Stimulated activated naive CD8-positive, alpha-beta T cell treated with anti-CD3 and anti-CD28 coated beads, Interleukin-15, amount 100 ng/mL, for 72 hours (primary cell): ENCODE data around the gene KLF2.
"Not testable (repeated sequence)": the region's sequence is repeated elsewhere in the genome, so short reads cannot be mapped to it uniquely, and the experiment has no call there.

ENCODE experiments used
- ATAC-seq: fragments of 150-1000 bp; cut with Tn5 transposase; 2 replicates; pipeline ENCODE4 v1.10.0; 2021; ENCODE audit warnings: mild to moderate bottlenecking, moderate library complexity
- DNase-seq, 2 donors: peaks; one replicate each; pipeline ENCODE4 v3.0.0; 2021 to 2022
- H3K27ac Mint-ChIP-seq, 2 donors: one replicate each; pipeline ENCODE4 v1.8.0; 2022; ENCODE audit warnings: mild to moderate bottlenecking in 2 of 2, mixed read lengths in 2 of 2, moderate library complexity in 2 of 2
- H3K27me3 Mint-ChIP-seq: one replicate; pipeline ENCODE4 v1.8.0; 2022; ENCODE audit warnings: mixed read lengths
- H3K4me1 Mint-ChIP-seq: one replicate; pipeline ENCODE4 v1.8.0; 2022; ENCODE audit warnings: mild to moderate bottlenecking, mixed read lengths
- H3K4me3 Mint-ChIP-seq, 2 donors: one replicate each; pipeline ENCODE4 v1.8.0; 2022; ENCODE audit warnings: mild to moderate bottlenecking in 2 of 2, mixed read lengths in 2 of 2, moderate library complexity in 1 of 2
- H3K9me3 Mint-ChIP-seq, 2 donors: one replicate each; pipeline ENCODE4 v1.8.0; 2022; ENCODE audit warnings: mixed read lengths in 2 of 2

The KLF2 gene

DNA sequence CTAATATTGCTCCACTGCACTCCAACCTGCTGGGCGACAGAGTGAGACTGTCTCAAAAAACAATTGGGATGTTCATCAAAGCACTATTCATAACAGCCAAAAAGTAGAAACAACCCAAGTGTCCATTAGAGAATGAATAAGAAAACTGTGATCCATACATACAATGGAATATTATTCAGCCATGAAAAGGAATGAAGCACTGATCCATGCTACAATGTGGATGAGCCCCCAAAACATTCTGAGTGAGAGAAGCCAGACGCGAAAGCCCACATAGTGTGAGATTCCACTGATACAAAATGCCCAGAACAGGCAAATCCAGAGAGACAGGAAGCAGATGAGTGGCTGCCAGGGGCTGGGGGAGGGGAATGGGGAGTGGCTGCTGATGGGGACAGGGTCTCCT is 16.0 kb downstream of the KLF2 start:
- H3K4me3 Mint-ChIP-seq, result no peak overlapping the region
- no peak overlapping the region for H3K27ac Mint-ChIP-seq

DNA sequence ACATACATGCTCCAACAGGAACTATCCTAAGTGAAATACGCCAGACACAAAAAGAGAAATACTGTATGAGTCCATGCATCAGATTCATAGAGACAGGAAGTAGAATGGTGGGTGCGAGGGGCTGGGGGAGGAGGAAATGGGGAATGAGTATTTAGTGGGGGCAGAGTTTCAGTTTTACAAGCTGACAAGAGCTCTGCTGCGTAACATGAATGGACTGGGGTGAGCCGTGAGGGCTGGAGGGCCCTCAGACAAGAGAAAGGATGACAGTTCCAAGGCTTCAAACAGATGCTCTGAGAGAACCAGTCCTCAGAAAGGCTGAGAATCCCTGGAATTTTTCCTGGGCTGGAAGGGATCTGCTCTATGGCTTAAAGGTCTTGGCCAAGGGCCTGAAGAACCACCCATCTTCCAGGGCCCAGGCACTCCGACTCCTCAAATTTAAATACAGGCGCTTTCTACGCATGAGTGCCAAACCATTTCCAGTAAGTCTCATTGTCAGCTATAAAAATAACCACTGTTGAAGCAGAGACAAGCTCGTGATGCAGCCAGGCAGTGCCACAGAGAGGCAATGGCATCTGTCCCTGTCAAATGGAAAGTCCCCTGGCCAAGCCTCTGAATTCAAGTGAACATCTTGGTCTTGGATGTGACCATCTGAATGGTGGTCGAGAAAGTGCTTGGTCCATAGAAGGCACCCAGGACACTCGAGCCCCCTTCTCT is 17.5 kb downstream of the KLF2 start:
- ATAC-seq, result peak; percentile 87
- Mint-ChIP-seq H3K27me3 (peaks cover 18% of the 10 kb centered on the region), H3K4me3 (peak overlapping the region; percentile 38 to 63), H3K4me1 (peaks cover 59% of the 10 kb centered on the region), H3K27ac (peak overlapping the region; percentile 50 to 72), H3K9me3 (no peaks in the 10 kb centered on the region)
- peak; percentile 63 to 82 for DNase-seq

More for the DNA sequence above, 16.0 kb downstream of the KLF2 start:
- Mint-ChIP-seq H3K9me3 (no peaks in the 10 kb centered on the region), H3K4me1 (peaks cover 67% of the 10 kb centered on the region), H3K27me3 (peaks cover 25% of the 10 kb centered on the region)
- ATAC-seq (no peak), DNase-seq (no peak)

DNA sequence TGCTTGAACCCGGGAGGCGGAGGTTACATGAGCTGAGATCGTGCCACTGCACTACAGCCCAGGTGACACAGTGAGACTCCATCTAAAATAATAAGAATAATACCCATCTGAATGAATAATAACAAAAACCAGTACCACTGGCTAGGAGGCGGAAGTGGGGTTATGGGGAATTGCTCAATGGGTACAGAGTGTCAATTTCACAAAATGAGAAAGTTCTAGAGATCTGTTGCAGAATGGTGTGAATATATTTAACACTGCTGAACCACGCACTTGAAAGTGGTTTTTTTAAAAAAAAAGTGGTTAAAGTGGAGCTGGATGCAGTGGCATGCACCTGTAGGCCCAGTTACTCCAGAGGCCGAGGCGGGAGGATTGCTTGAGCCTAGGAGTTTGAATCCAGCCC is 18.5 kb downstream of the KLF2 start:
- ATAC-seq (peak; percentile 8), DNase-seq (no peak)
- Mint-ChIP-seq H3K4me1 (peaks cover 49% of the 10 kb centered on the region), H3K27me3 (peaks cover 8% of the 10 kb centered on the region), H3K9me3 (no peaks in the 10 kb centered on the region), H3K27ac (peak overlapping the region in 1 of 2 donors; percentile 19), H3K4me3 (no peak overlapping the region)

DNA sequence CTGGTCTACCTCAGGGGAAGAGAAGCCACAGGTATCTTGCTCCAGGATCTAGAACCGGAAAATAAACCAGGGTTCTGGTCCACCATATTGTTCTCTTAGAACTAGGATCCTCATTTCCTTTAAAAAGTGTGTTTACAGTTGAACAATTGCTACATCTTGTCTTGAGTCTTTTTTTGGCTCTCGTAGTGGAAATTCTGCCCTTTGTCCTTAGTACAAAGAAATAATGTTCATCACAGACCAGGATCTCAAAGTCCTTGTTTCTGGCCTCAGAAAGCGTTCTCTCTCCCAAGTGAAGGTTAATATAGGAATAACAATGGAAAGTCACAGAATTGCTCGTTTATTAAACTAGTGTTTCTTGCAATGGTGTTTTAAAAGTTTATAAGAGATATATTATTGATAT is 20.8 kb downstream of the KLF2 start:
- ATAC-seq, result no peak
- Mint-ChIP-seq H3K9me3 (no peaks in the 10 kb centered on the region), H3K27ac (no peak overlapping the region), H3K4me3 (no peak overlapping the region), H3K27me3 (peaks cover 8% of the 10 kb centered on the region), H3K4me1 (peaks cover 33% of the 10 kb centered on the region)
- DNase-seq, result no peak

DNA sequence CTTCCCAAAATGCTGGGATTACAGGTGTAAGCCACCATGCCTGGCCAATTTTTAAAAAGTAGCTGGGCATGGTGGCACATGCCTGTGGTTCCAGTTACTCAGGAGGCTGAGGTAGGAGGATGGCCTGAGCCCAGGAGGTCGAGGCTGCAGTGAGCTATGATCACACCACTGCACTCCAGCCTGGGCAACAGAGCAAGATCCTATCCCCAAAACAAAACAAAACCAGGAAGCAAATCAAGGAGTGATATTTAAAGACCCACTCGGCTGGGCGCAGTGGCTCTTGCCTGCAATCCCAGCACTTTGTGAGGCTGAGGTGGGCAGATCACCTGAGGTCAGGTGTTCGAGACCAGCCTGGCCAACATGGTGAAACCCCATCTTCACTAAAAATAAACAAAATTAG is 22.5 kb downstream of the KLF2 start:
- peaks cover 32% of the 10 kb centered on the region for H3K4me1 Mint-ChIP-seq
- H3K27ac Mint-ChIP-seq, H3K27me3 Mint-ChIP-seq, H3K9me3 Mint-ChIP-seq, H3K4me3 Mint-ChIP-seq, DNase-seq, ATAC-seq: not testable (repeated sequence)

DNA sequence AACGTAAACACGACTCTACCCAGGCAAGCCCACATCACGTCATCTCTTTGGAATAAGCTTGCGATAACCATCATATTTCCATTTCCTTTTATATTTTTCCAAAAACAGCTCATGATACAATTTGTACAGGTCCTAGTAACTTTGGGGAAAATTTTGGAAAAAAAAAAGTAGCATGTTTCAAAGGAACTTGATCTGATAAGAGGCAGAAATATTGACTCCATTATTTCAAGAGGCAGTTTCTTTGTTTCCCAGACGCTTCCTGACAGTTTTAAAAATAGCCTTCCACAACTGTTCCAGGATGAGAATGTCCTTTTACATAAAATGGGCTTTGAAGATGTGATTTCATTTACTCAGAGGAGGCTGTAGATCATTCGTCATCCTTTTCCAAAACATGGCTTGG is 23.1 kb downstream of the KLF2 start:
- no peak for DNase-seq
- peaks cover 26% of the 10 kb centered on the region for H3K4me1 Mint-ChIP-seq
- no peak overlapping the region for H3K27ac Mint-ChIP-seq
- H3K9me3 Mint-ChIP-seq, result no peaks in the 10 kb centered on the region
- ATAC-seq, result no peak
- H3K4me3 Mint-ChIP-seq, result no peak overlapping the region
- H3K27me3 Mint-ChIP-seq, result peaks cover 8% of the 10 kb centered on the region

DNA sequence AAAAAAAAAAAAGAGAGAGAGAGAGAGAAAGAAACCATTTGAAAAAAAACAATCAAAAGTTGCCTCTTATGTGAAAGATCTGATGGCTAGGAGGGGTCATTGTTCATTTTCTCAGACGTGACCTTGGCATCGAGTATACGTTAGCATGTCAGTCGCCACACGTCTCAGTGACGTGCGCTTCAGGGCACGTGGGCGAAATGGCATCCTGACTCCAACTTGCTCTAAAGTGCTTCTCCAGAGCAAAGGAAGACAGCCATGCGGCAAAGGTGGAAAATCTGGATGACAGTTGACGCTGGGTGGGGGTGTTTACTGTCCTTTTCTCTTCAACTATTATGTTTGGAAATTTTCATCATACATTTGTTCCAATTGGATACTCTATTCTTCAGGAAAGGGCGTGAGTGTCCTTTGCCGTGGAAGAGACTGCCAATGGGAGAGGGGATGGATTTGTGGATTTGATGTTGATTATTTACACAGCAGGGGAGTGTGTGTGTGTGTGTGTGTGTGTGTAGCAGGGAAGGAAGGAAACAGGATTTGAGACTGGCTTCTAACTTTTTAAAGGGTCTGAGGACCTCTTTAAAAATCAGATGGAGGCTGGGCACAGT is 25.0 kb downstream of the KLF2 start:
- DNase-seq (no peak), ATAC-seq (no peak)
- Mint-ChIP-seq H3K4me1 (peaks cover 18% of the 10 kb centered on the region), H3K4me3 (no peak overlapping the region), H3K9me3 (no peaks in the 10 kb centered on the region), H3K27me3 (peaks cover 8% of the 10 kb centered on the region), H3K27ac (no peak overlapping the region)

DNA sequence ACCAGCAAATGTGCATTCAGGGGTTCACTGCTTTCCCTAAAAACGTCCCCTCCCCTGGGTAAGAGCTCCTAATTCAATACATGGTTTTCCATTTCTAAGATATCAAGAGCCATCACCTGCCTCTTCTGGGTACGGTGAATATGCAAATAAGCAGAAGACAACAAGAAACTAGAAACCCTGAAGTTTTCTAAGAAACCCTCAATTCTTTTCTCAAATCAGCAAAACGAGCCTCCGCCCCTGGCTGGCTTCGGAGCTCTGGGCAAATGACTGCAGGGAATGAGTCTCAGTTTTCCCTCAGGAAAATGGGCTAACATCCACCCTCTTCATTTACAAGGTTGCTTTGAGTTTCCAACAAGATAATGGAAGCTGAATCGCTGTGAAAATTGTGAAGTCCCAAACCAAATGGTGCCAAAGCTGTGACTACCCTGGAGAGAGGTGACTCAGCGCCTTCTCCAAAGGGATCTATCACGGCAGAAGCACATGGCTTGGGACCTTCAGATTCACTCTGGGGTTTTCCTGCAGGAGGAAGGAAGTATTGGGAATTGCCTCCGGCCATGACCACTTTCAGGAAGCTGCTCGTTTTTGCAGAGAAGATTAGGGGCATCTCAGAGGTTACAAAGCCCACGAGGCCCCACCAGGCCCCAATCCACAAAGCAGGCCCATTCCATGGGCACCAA is 26.6 kb downstream of the KLF2 start:
- ATAC-seq (no peak), DNase-seq (no peak)
- H3K27ac Mint-ChIP-seq, result no peak overlapping the region
- H3K27me3 Mint-ChIP-seq, result no peaks in the 10 kb centered on the region
- peaks cover 31% of the 10 kb centered on the region for H3K4me1 Mint-ChIP-seq
- H3K9me3 Mint-ChIP-seq, result no peaks in the 10 kb centered on the region
- H3K4me3 Mint-ChIP-seq, result no peak overlapping the region

DNA sequence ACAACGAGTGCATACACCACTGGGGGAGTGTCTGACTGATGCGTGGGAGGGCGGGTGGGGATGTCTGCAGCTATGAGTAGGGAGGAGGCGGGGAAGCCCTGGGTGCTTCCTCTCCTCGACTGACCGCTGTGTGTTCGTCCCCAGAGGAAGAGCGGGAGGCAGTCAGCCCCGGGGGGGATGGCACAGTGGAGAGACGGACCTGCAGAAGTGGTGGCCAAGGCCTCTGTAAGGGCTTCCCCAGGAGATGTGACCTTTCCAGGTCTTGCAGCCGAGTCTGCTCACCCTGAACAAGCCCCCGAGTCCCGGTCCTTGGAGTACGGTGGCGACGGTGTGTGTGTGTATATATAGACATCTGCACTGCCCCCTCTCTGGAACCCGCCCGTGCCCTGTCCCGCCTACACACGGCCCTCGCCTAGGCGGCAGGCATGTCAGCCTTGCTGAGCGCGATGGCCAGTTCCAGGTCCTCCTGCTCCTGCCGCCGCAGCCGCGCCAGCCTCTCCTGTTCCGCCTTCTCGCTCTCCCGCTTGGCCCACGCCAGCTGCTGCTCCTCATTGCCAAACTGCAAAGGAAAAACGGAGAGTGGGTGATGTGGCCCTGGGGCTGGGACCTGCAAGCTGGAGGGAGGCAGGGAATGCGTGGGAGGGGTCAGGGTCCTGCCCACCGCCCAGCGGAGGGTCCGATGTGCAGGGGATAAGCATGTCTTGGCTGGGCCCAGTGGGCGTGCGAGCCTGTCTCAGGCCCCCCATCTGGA is 30.8 kb downstream of the KLF2 start:
- no peaks in the 10 kb centered on the region for H3K9me3 Mint-ChIP-seq
- peak; percentile 37 for ATAC-seq
- H3K4me3 Mint-ChIP-seq, result peak overlapping the region in 1 of 2 donors; percentile 29
- H3K27me3 Mint-ChIP-seq, result peaks cover 12% of the 10 kb centered on the region
- H3K4me1 Mint-ChIP-seq, result peaks cover 61% of the 10 kb centered on the region
- DNase-seq, result no peak
- peak overlapping the region in 1 of 2 donors; percentile 71 for H3K27ac Mint-ChIP-seq

DNA sequence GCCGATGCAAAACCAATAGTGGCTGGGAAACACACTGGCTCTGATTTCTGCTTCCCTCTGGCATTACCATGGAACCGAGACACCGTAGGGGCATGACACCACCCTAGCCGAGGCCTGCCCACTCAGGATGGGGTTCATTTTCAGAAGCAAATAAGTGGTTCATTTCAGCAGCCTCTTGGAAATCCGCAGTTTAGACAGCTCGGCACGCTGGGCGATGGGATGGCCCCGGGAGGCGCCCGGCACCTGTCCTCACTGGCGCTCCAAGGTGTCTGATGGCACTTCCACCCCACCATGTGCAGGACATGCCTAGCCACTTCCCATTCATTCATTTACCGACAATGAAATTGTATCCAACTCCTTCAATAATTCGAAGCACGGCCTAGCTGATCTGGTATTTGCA is 33.8 kb downstream of the KLF2 start:
- no peak overlapping the region for H3K27ac Mint-ChIP-seq
- no peak overlapping the region for H3K4me3 Mint-ChIP-seq
- no peak for ATAC-seq
- no peaks in the 10 kb centered on the region for H3K9me3 Mint-ChIP-seq
- DNase-seq, result no peak
- peaks cover 17% of the 10 kb centered on the region for H3K27me3 Mint-ChIP-seq
- H3K4me1 Mint-ChIP-seq, result peaks cover 66% of the 10 kb centered on the region

DNA sequence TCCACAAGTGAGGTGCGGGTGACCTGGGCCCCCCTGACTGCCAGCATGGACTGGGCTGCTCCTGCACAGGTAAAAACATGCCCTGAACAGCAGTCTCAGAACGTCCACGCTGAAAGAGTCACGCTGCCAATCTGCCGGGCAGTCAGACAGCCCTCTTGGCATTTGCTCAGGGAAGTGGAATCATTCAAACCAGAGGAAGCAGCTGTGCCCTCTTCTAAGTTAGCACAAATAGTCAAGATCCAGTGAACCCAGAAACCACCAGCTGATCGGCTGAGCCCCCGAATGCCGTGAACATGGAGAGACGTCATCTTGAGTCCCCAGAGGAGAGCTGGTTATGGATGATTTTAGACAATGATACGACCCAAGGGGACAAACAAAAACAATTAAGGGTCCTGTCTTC is 34.4 kb downstream of the KLF2 start:
- H3K27me3 Mint-ChIP-seq, result peaks cover 23% of the 10 kb centered on the region
- no peak overlapping the region for H3K27ac Mint-ChIP-seq
- no peak for ATAC-seq
- no peaks in the 10 kb centered on the region for H3K9me3 Mint-ChIP-seq
- peaks cover 66% of the 10 kb centered on the region for H3K4me1 Mint-ChIP-seq
- no peak for DNase-seq
- no peak overlapping the region for H3K4me3 Mint-ChIP-seq

DNA sequence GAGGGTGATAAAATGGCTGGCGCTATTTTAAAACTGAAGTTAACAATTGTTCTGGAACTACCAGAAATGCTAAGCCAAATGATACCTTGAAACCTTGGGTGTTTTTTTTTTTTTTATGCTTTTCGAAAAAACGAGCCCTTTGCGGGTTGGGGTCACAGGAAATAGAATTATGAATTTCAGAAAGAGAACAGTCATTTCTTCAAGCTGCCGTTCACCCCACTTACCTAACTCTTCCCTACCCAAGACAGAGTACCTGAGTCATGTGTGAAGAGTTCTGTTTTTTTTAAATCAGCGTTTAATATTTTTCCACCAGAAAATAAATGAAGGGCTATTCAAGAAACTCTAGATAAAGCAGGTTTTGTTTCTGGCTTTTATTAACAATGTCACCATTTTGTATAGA is 35.3 kb downstream of the KLF2 start:
- Mint-ChIP-seq H3K9me3 (no peaks in the 10 kb centered on the region), H3K27ac (peak overlapping the region in 1 of 2 donors; percentile 52), H3K27me3 (peaks cover 28% of the 10 kb centered on the region), H3K4me1 (peaks cover 66% of the 10 kb centered on the region), H3K4me3 (peak overlapping the region in 1 of 2 donors; percentile 34)
- no peak for DNase-seq
- peak; percentile 79 for ATAC-seq

DNA sequence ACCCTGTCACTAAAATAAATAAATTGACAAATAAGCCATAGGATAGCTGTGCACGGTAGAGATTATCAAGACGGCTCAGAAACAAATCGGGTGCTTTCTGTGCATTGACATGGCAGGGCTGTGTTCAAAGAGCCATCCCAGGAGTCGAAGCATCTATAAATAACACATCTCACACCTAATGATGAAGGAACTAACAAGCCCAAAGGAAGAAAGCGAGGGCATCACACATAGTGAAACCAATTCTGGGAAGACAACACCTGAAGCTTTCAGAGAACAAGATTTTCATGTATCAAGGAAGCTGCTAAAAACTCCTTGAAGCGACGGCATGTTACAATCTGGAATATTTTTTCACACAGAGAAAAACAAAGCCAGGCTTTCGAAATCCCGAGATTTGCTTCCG is 36.1 kb downstream of the KLF2 start:
- no peak for DNase-seq
- Mint-ChIP-seq H3K4me3 (no peak overlapping the region), H3K27me3 (peaks cover 35% of the 10 kb centered on the region), H3K4me1 (peaks cover 58% of the 10 kb centered on the region), H3K27ac (no peak overlapping the region), H3K9me3 (no peaks in the 10 kb centered on the region)
- no peak for ATAC-seq

DNA sequence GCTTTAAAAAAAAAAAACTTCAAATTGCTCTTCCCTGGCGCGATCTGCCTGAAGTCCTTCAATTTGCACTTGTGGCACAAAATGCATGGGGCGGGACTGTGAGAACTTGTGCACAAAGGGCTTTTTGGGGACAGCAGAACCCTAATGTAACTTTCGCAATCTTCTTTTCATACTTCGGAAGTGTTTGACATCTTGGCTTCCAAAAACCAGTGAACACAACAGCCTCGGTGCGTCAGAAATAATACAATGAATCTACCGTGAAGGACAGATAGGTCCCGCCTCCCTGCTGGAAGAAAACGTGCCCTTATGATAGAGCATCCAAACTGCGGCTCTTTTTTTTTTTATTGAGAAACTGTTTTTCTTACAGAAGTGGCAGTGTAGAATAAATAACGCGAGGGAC is 36.6 kb downstream of the KLF2 start:
- Mint-ChIP-seq H3K4me3 (no peak overlapping the region), H3K4me1 (peaks cover 53% of the 10 kb centered on the region), H3K27ac (no peak overlapping the region), H3K27me3 (peaks cover 40% of the 10 kb centered on the region), H3K9me3 (no peaks in the 10 kb centered on the region)
- no peak for ATAC-seq
- DNase-seq, result no peak

DNA sequence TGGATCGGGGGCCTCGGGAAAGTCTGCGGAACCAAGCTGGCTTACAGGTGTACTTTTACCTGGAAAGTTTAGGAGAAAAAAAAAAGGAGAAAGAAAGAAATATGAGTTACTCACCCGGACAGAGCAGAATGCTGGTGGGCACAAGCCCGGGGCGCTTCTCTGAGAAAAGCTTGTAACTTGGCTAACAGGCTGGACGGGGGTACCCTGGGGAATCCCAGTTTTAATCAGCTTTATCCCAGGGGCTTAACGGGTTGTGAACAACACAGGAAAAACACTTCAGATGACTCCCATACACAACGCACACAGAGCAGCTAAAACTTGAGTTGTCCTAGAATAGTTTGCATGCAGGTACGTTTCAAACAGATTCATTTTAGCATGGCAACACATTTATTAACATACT is 37.3 kb downstream of the KLF2 start:
- ATAC-seq, result no peak
- Mint-ChIP-seq H3K9me3 (no peaks in the 10 kb centered on the region), H3K4me3 (no peak overlapping the region), H3K27ac (peak overlapping the region in 1 of 2 donors; percentile 61), H3K4me1 (peaks cover 46% of the 10 kb centered on the region), H3K27me3 (peaks cover 44% of the 10 kb centered on the region)
- DNase-seq, result no peak
